Left lung (tissue), 10 donors: ENCODE results near the gene RAI1. TPM values are rescaled to one million over a fixed set of nuclear protein-coding genes. Genes with fewer than 3 reads are reported as not detected.

Experiments
- ATAC-seq: fragments of 200-7000 bp; cut with Tn5 transposase; one replicate; pipeline ENCODE4 v1.9.1; 2020; ENCODE audit warnings: moderate library complexity
- DNase-seq, 4 donors: peaks; one replicate each; pipeline ENCODE4 v3.0.0-alpha.2; 2013 to 2020
- H3K27ac ChIP-seq, 2 donors: fragments of 200-600 bp; sonication (generic) in 1 of 2; one replicate each; pipeline versions ENCODE4 v1.5.0 to v1.8.0; 2020 to 2021
- H3K27me3 ChIP-seq, 2 donors: fragments of 200-600 bp; sonication (generic) in 1 of 2; one replicate each; pipeline versions ENCODE4 v1.5.0 to v1.8.0; 2020 to 2021
- H3K36me3 ChIP-seq, 2 donors: fragments of 200-600 bp; sonication (generic) in 1 of 2; one replicate each; pipeline versions ENCODE4 v1.5.0 to v1.8.0; 2020 to 2021
- H3K4me1 ChIP-seq, 2 donors: fragments of 200-600 bp; one replicate each; pipeline ENCODE4 v1.8.0; 2021
- H3K4me3 ChIP-seq, 2 donors: fragments of 200-600 bp; sonication (generic) in 1 of 2; one replicate each; pipeline versions ENCODE4 v1.5.0 to v1.8.0; 2020 to 2021; ENCODE audit warnings: mild to moderate bottlenecking in 1 of 2
- H3K9me3 ChIP-seq, 2 donors: fragments of 200-600 bp; sonication (generic) in 1 of 2; one replicate each; pipeline versions ENCODE4 v1.5.0 to v1.8.0; 2020 to 2021
- CTCF ChIP-seq, 2 donors: fragments of 200-600 bp; sonication (generic) in 1 of 2; IDR thresholded peaks; one replicate each; pipeline versions ENCODE4 v1.5.0 to v1.8.0; 2021; ENCODE audit warnings: antibody characterized with exemption in 2 of 2
- intact Hi-C, 2 donors: fragments of 100-400 bp; cut with DNase I; formaldehyde crosslinking; loops; one replicate each; pipeline versions ENCODE4 v1.11.2 to v1.14.2; 2022
- polyA plus RNA-seq, 6 donors: library from polyadenylated mRNA; unstranded; fragments of 120-200 nt; gene quantifications; one replicate each; pipeline ENCODE4 v1.2.1, GENCODE V29; 2013; ENCODE audit not compliant: insufficient read length in 6 of 6
- total RNA-seq, 2 donors: library from RNA; stranded (reverse); fragmentation: NEBNext Ultra II Directional; extraction: Animal tissue kit (Norgen Biotek cat#: 25700); gene quantifications; one replicate each; pipeline ENCODE4 v1.2.1, GENCODE V29; 2021
- donor health status: DM: no; HTN: yes; CAD: no.
- donor health status: DM: no; HTN: no; CAD: no.

RAI1 gene
- total and polyA plus RNA-seq, 8 donors, result 28.8 to 43.8 (median 34.7) TPM

- Histone ChIP-seq H3K36me3 (no peaks in the 10 kb centered on the region), H3K27me3 (no peaks in the 10 kb centered on the region), H3K9me3 (no peaks in the 10 kb centered on the region), H3K4me1 (peaks cover 20 to 54% of the 10 kb centered on the region in 2 donors), H3K4me3 (peak overlapping the region; percentile 24 to 48), H3K27ac (peak overlapping the region; percentile 78 to 91)
- intact Hi-C loops, result no loop called here
- DNase-seq (no peak), ATAC-seq (no peak)
- no peak for TF ChIP-seq CTCF (IDR thresholded peaks at IDR 0.05)
Observed at GRCh38 chr17:17751489-17752088, 70.3 kb downstream of the RAI1 start.

DNA sequence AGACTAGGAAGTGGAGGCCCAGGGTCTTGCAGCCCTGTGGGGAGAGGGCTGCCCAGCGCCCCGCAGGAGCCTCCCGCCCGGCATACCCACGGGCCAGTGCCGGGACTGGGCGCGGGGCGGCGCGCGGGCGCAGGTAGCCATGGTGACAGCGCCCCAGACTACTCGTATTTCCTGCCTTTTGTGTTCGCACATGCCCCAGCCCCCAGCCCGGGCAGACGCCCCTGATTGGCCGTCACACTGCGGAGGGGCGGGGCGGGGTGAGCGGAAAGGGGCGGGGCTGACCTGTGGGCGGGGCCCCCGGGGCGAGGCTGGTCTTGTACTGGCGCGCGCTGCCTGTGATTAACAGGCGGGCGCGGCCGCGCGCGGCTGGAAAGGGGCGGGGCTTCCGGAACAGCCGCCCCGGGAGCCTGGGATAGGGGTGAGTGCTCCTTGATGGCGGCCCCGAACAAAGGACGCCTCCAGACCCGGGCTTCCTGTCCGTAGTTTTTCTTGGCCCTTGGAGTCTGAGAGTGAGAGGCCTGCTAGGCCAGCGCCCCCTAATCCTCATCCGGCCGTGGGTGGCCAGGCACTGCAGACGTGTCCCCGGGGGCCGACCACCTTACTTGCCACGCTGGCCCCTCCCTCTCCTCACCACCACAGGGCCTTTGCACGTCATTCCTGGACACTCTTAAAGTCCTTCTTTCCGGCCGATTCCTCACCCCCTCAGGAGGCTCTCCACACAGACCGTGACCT, 71.0 kb downstream of the RAI1 start:
- H3K4me1 ChIP-seq, result peaks cover 17 to 59% of the 10 kb centered on the region in 2 donors
- no peaks in the 10 kb centered on the region for H3K9me3 ChIP-seq
- peak overlapping the region; percentile 78 to 91 for H3K27ac ChIP-seq
- H3K27me3 ChIP-seq, result no peaks in the 10 kb centered on the region
- ATAC-seq (peak; percentile 94), DNase-seq (peak; percentile 73 to 99 (median 96))
- no peaks in the 10 kb centered on the region for H3K36me3 ChIP-seq
- intact Hi-C loops, result no loop called here
- peak; percentile 9 to 37 for TF ChIP-seq CTCF (IDR thresholded peaks at IDR 0.05)
- H3K4me3 ChIP-seq, result peak overlapping the region; percentile 24 to 48

- Histone ChIP-seq H3K36me3 (no peaks in the 10 kb centered on the region), H3K27me3 (no peaks in the 10 kb centered on the region), H3K27ac (peak overlapping the region; percentile 78 to 91), H3K9me3 (no peaks in the 10 kb centered on the region), H3K4me3 (peak overlapping the region; percentile 24 to 48), H3K4me1 (peaks cover 17 to 65% of the 10 kb centered on the region in 2 donors)
- peak in 1 of 4 donors; percentile 59 for DNase-seq
- no peak for ATAC-seq
- TF ChIP-seq CTCF (IDR thresholded peaks at IDR 0.05), result no peak
- intact Hi-C loops, result no loop called here
Observed at GRCh38 chr17:17752821-17753321, 71.6 kb downstream of the RAI1 start.

- DNase-seq (peak; percentile 29 to 80 (median 76)), ATAC-seq (peak; percentile 69)
- Histone ChIP-seq H3K27me3 (no peaks in the 10 kb centered on the region), H3K27ac (peak overlapping the region; percentile 14 to 44), H3K4me1 (peaks cover 17 to 53% of the 10 kb centered on the region in 2 donors), H3K9me3 (no peaks in the 10 kb centered on the region), H3K36me3 (no peaks in the 10 kb centered on the region), H3K4me3 (no peak overlapping the region)
- TF ChIP-seq CTCF (IDR thresholded peaks at IDR 0.05), result no peak
- intact Hi-C loops, result no loop called here
Observed at GRCh38 chr17:17754719-17755686, 73.7 kb downstream of the RAI1 start.
